Bone marrow (tissue), 2 donors: ENCODE results near the gene APLP1.
"Not testable (repeated sequence)": the region's sequence is repeated elsewhere in the genome, so short reads cannot be mapped to it uniquely, and the experiment has no call there.

Source experiments
- DNase-seq, 2 donors: peaks; one replicate each; lab custom pipeline; 2025; lab: John Stamatoyannopoulos, UW

Gene APLP1

DNA sequence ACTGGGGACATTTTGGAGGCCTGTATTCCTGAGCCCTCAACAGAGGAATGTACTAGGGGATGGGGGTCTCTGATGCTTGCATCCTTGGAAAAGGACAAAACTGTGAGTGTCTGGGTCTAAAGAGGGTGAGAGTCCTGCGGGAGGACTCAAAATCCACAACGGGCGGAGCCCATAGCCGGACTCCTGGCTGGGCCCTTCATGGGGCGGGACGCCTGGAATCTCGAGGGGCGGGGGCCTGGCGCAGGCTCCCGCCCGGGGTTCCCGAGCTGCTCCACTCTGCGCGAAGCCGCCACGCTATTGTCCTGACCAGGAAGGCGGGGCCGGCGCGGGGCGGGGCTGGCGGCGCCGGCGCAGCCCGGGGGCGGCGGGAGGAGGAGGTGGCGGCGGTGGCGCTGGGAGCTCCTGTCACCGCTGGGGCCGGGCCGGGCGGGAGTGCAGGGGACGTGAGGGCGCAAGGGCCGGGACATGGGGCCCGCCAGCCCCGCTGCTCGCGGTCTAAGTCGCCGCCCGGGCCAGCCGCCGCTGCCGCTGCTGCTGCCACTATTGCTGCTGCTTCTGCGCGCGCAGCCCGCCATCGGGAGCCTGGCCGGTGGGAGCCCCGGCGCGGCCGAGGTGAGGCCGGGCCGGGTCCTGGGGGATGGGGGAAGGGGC is at the start of gene APLP1:
Gene APLP1 (plus strand): TSS at position 403 of the 651 bp plus-strand sequence. CDS start 63 bp downstream, at position 466.
- no peak for DNase-seq

- DNase-seq: no peak
Observed at GRCh38 chr19:35822579-35822978, 45.8 kb upstream of the APLP1 start.

DNA sequence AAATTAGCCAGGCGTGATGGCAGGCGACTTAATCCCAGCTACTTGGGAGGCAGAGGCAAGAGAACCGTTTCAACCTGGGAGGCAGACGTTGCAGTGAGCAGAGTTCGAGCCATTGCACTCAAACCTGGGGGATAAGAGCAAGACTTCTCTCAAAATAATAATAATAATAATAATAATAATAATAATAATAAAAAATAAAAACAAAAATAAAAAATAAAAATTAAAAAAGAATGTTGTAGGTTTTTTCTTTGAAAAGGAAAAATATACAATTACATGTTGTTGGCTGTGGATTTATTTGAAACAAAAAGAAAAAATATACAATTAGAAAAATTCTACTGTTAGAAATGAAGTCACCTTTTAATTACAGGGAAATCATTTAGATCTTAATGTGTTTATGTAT is 44.2 kb upstream of the APLP1 start:
- no peak for DNase-seq

GRCh38 chr19:35828692-35829301 is 39.6 kb upstream of the APLP1 start:
- no peak for DNase-seq

- no peak for DNase-seq
Observed at GRCh38 chr19:35830986-35831385, 37.4 kb upstream of the APLP1 start.

DNA sequence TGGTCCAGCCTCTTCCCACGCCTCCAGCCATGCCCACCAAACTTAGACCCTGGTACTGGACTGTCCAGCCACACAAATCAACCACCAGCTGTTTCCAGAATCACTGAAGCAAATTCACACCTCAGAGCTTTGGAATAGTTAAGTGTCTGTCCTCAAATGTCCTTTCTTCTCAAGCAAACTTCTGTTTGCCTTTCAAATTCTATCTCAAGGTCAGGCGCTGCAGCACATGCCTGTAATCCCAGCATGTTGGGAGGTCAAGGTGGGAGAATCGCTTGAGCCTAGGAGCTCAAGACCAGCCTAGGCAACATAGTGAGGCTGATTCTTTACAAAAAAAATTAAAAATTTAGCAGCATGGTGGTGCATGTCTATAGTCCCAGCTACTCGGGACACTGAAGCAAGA is 36.3 kb upstream of the APLP1 start:
- DNase-seq: no peak

- no peak for DNase-seq
Observed at GRCh38 chr19:35833972-35834371, 34.4 kb upstream of the APLP1 start.

GRCh38 chr19:35836096-35836495 is 32.3 kb upstream of the APLP1 start:
- not testable (repeated sequence) for DNase-seq

DNA sequence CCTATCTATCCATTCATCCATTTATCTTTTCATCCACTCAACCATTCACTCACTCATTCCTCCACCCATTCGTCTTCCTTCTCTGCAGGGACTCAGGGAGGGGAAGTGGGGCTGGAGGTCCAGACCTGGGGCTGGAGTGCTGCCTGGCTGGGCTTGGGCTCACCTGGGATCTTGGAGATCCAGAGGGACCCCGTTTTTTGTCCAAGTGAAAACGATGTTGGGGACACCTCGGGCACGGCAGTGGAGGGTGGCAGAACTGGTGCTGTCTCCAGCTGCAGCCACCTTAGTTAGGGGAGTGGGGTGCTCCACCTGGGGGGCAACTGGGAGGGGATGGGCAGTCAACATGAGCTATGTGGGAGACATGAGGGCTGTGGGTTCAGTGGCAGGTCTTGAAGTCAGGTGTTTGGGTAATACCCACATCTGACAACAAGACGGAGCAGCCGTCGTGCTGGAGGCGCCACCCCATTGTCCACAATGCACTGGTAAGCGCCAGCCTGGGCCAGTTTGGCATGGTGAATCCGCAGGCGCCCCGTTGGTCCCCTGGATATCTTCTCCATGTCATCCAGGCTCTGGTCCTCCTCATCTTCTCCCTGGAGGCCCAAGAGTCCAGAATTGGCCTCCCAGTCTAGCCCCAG is 26.3 kb upstream of the APLP1 start:
- DNase-seq: no peak

DNA sequence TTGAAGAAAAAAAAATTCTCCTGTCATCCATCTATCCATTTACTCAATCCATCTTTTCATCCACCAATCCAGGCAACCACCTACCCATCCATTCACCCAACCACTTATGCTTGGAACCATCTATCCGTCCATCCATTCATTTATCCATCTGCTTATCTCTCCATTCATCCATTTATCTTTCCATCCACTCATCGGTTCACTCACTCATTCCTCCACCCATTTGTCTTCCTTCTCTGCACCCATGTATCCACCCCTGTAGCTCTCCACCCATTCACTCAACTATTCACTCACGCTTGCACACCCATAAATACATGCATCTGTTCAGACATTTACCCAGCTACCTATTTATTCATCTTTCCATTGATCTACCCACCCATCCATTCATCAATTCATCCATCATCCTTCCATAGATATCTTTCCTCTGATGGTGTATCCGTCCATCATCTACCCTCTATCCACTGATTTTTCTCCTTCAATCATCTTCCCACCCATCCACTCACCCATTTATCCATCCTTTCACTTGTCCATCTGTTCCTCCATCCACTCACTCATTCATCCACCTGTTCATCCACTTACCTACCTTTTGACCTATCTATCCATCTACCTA is 25.6 kb upstream of the APLP1 start:
- no peak for DNase-seq

DNA sequence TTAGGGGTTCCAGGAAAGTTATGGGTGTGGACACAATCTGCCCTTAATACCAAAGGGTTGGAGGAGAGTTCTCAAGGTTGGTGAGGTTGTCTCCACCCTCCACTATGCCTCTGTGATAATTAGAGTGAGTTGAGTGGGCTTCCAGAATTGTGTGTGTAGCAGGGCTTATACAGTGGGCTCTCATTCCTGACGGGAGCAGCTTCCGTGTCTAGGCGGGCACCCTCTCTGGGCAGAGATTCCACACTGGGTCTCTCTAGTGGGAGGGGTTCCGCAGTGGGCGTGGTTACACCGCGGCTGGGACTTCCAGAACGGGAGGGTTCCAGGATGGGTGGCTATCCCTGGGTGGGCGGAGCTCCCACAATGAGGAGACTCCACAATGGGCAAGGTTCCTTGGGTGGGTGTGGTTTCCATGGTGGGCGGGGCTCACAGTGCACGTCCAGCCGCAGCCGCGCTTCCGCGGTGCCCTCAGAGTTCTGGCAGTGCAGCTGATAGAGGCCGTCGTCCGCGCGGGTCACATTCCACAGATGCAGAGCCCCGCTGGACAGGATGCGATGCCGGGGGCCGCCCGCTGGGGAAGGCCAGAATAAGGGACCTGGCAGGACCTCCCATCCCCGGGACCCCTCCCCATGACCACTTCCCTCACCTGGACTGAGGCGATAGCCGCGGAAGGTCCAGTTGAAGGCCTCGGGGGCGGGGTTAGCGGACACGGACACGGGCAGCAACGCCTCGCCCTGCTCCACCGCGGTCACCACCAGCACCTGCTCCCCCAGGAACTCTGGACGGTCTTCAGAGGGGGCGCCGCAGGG is 24.5 kb upstream of the APLP1 start:
- no peak for DNase-seq

GRCh38 chr19:35844482-35845214 is 23.7 kb upstream of the APLP1 start:
- no peak for DNase-seq

GRCh38 chr19:35845215-35846037 is 22.9 kb upstream of the APLP1 start:
- no peak for DNase-seq

- DNase-seq: no peak
Observed at GRCh38 chr19:35846038-35846668, 22.2 kb upstream of the APLP1 start.

GRCh38 chr19:35847911-35848310 is 20.5 kb upstream of the APLP1 start:
- DNase-seq: no peak

- DNase-seq: no peak
Observed at GRCh38 chr19:35848486-35848885, 19.9 kb upstream of the APLP1 start.

DNA sequence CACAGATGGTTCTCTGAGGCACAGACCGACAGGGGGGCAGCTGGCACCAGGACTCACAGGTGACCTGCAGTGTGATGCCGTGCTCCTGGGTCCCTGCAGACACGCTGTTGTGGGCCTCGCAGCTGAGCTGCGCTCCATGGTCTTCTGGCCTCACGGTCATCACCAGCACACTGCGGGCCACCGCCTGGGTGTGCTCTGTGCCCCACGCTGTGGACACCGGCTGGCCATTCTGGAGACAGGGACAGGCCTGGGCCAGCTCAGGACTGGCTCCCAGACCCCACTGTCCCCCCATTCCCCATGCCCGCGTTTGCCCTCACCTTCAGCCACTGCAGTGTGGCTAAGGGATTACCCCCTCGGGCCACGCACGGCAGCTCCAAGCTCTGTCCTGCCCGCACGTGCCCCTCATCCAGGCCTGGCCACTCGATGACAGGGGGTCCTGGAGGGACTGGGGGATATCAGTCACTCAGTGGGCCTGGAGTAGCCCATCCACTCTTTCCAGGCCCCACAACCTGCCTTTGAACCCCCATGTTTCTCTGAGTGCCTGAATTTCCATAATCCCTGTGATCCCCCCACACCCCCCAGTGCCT is 19.4 kb upstream of the APLP1 start:
- DNase-seq: no peak

DNA sequence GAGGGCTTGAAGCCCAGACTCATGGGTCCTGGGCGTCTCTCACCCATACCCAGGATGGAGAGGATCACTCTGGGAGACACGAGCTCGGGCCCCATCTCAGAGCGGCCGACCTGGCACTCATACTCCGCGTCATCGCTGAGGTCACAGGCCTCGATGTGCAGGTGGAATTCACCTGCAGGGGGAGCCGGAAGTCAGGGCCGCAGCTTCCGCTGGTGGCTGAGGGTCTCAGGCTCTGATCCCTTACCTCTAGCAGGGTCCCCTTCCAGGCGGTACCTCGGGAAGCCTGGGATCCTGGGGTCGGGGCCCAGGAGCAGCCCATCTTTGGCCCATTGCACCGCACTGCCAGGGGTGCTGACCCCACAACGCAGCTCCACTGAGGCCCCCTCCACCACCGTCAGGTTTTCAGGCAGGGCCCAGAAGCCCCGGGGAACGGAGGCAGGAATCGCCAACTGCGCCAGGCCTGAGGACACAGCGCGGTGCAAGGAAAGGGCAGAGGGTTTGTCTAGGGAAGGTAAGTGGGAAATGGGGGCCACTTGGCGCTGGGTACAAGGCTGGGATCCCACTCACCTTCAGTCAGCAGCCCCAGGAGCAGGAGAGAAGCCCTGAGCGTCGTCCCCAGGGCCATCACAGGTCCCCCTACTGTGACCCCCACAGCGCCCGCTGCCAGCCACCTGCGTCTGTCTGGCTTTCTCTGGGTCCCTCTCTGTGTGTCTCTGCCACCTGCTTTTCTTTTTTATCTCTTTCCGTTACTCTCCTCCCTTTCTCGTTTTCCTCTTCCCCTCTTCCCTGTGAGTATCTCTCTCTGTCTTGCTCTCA is 17.0 kb upstream of the APLP1 start:
- no peak for DNase-seq
